OCI-LY1 (cell line): Measurements from ENCODE around the gene NOTCH1.
A peak's percentile ranks its signal among the peaks of the same experiment; 100 is the strongest.

Experiments
- H2AFZ ChIP-seq: fragments of 200-600 bp; sonication (generic), shearing (Covaris generic); 2 replicates; pipeline ENCODE4 v1.6.0; 2014; ENCODE audit warnings: antibody characterized with exemption, mild to moderate bottlenecking, low read length
- H3F3A ChIP-seq: fragments of 200-600 bp; sonication (generic), shearing (Covaris generic); 2 replicates; pipeline ENCODE4 v1.6.0; 2014; ENCODE audit warnings: mild to moderate bottlenecking, antibody characterized with exemption, low read length, moderate library complexity; ENCODE audit not compliant: insufficient read depth
- H3K27ac ChIP-seq: fragments of 200-600 bp; sonication (generic); 2 replicates; pipeline ENCODE4 v1.5.1; 2014; ENCODE audit warnings: low read length, mixed run types, mild to moderate bottlenecking, low read depth; ENCODE audit not compliant: poor library complexity, severe bottlenecking
- H3K27me3 ChIP-seq: fragments of 200-600 bp; sonication (generic); 2 replicates; pipeline ENCODE4 v1.6.0; 2014; ENCODE audit warnings: antibody characterized with exemption, mild to moderate bottlenecking, low read length, moderate library complexity; ENCODE audit not compliant: insufficient read depth
- H3K36me3 ChIP-seq: fragments of 200-600 bp; sonication (generic); 2 replicates; pipeline ENCODE4 v1.6.1; 2014; ENCODE audit warnings: mild to moderate bottlenecking, antibody characterized with exemption, low read length, moderate library complexity, mixed read lengths; ENCODE audit not compliant: insufficient read depth
- H3K4me1 ChIP-seq: fragments of 200-600 bp; sonication (generic); 2 replicates; pipeline ENCODE4 v1.5.1; 2014; ENCODE audit warnings: mild to moderate bottlenecking, low read length, moderate library complexity; ENCODE audit not compliant: insufficient read depth, severe bottlenecking
- H3K4me2 ChIP-seq: fragments of 200-600 bp; sonication (generic), shearing (Covaris generic); 2 replicates; pipeline ENCODE4 v1.6.1; 2014; ENCODE audit warnings: low read length
- H3K4me3 ChIP-seq: fragments of 200-600 bp; sonication (generic); 2 replicates; pipeline ENCODE4 v1.5.1; 2014; ENCODE audit warnings: low read length, low read depth, mild to moderate bottlenecking, mixed read lengths; ENCODE audit not compliant: poor library complexity, severe bottlenecking
- H3K79me2 ChIP-seq: fragments of 200-600 bp; shearing (Covaris generic); 2 replicates; pipeline ENCODE4 v1.6.1; 2016; ENCODE audit warnings: mixed run types, low read length, mixed read lengths; ENCODE audit not compliant: insufficient read depth
- H3K9ac ChIP-seq: fragments of 200-600 bp; sonication (generic), shearing (Covaris generic); 2 replicates; pipeline ENCODE4 v1.6.1; 2014; ENCODE audit warnings: mild to moderate bottlenecking, low read length, mixed read lengths
- H3K9me2 ChIP-seq: fragments of 200-600 bp; sonication (generic), shearing (Covaris generic); 2 replicates; pipeline ENCODE4 v1.6.1; 2014; ENCODE audit warnings: low read depth, mild to moderate bottlenecking, low read length, mixed read lengths
- H3K9me3 ChIP-seq: fragments of 200-600 bp; shearing (Covaris generic); 2 replicates; pipeline ENCODE4 v1.6.1; 2014; ENCODE audit warnings: low read length, mixed read lengths
- H4K20me1 ChIP-seq: fragments of 200-600 bp; sonication (generic), shearing (Covaris generic); 2 replicates; pipeline ENCODE4 v1.6.0; 2016; ENCODE audit warnings: mild to moderate bottlenecking, low read length; ENCODE audit not compliant: insufficient read depth
- CTCF ChIP-seq: fragments of 200-600 bp; sonication (generic), shearing (Covaris generic); IDR thresholded peaks from 2 replicates; pipeline ENCODE4 v1.5.1; 2017; ENCODE audit warnings: mild to moderate bottlenecking, antibody characterized with exemption, low read length, moderate library complexity, mixed read lengths
- EZH2 ChIP-seq: fragments of 200-600 bp; sonication (generic), shearing (Covaris generic); IDR thresholded peaks from 2 replicates; pipeline ENCODE4 v1.8.0; 2017; ENCODE audit warnings: borderline replicate concordance, mixed run types, mild to moderate bottlenecking, antibody characterized with exemption, low read length, moderate library complexity, mixed read lengths

NOTCH1 gene

GRCh38 chr9:136505406-136506403 lies 40.1 kb downstream of the NOTCH1 start:
- Histone ChIP-seq H2AFZ (no peak overlapping the region), H3K9me2 (no peaks in the 10 kb centered on the region), H3K4me3 (no peak overlapping the region), H3K27me3 (no peaks in the 10 kb centered on the region), H3K36me3 (no peaks in the 10 kb centered on the region), H3K9me3 (no peaks in the 10 kb centered on the region), H3K27ac (no peak overlapping the region), H3K4me1 (no peaks in the 10 kb centered on the region), H3F3A (no peaks in the 10 kb centered on the region), H4K20me1 (no peaks in the 10 kb centered on the region), H3K4me2 (no peak overlapping the region), H3K79me2 (no peaks in the 10 kb centered on the region), H3K9ac (no peak overlapping the region)
- TF ChIP-seq EZH2 (no peak), CTCF (no peak)

GRCh38 chr9:136504512-136505348 lies 41.1 kb downstream of the NOTCH1 start:
- no peaks in the 10 kb centered on the region for H3K9me2 ChIP-seq
- no peaks in the 10 kb centered on the region for H3K9me3 ChIP-seq
- no peaks in the 10 kb centered on the region for H3F3A ChIP-seq
- no peaks in the 10 kb centered on the region for H3K4me1 ChIP-seq
- H2AFZ ChIP-seq = no peak overlapping the region
- no peak overlapping the region for H3K27ac ChIP-seq
- H3K4me2 ChIP-seq = no peak overlapping the region
- no peak overlapping the region for H3K9ac ChIP-seq
- H4K20me1 ChIP-seq = no peaks in the 10 kb centered on the region
- no peaks in the 10 kb centered on the region for H3K36me3 ChIP-seq
- TF ChIP-seq CTCF (no peak), EZH2 (no peak)
- no peaks in the 10 kb centered on the region for H3K79me2 ChIP-seq
- no peaks in the 10 kb centered on the region for H3K27me3 ChIP-seq
- no peak overlapping the region for H3K4me3 ChIP-seq

GRCh38 chr9:136502940-136503550 lies 42.8 kb downstream of the NOTCH1 start:
- Histone ChIP-seq H3K4me1 (no peaks in the 10 kb centered on the region), H4K20me1 (no peaks in the 10 kb centered on the region), H3F3A (no peaks in the 10 kb centered on the region), H2AFZ (no peak overlapping the region), H3K27ac (no peak overlapping the region), H3K4me2 (no peak overlapping the region), H3K9me3 (no peaks in the 10 kb centered on the region), H3K79me2 (no peaks in the 10 kb centered on the region), H3K4me3 (no peak overlapping the region), H3K9ac (no peak overlapping the region), H3K36me3 (no peaks in the 10 kb centered on the region), H3K9me2 (no peaks in the 10 kb centered on the region), H3K27me3 (no peaks in the 10 kb centered on the region)
- TF ChIP-seq CTCF (peak; percentile 29; the same call in 1 of the 2 replicates), EZH2 (no peak)
